ENCODE results near the gene LRBA.

Gene LRBA

DNA sequence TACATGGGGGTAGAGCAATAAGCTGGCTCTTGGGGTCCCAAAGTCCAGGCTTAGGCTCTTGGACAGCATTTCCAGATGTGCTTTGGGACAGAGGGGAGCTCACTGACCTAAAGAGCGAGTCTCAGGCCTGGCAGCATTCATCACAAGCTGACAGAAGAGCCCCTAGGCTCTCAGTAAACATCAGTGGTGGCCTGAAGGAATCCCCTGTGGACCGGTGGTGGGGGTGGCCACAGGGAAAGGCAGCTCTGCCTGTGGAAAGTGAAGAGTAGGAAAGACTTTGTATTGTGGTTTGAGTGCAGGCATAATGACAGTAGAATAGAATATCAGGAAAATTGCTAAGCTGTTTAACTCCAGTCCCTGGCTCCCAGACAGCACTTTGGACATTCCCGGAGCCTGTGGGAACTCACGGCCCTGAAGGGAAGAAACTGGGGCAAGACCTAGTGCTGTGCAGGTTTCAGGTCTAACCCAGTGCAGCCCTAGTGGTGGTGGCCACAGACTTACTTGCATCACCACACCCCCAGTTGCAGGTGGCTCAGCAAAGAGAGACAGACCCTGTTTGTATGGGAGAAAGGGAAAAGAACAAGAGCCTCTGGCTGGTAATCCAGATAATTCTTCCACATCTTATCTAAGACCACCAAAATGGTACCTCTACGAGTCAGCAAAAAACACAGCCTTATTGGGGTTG lies 291.2 kb downstream of the LRBA start:
- DNase-seq (ENCODE audit: low read depth), result no peak

DNA sequence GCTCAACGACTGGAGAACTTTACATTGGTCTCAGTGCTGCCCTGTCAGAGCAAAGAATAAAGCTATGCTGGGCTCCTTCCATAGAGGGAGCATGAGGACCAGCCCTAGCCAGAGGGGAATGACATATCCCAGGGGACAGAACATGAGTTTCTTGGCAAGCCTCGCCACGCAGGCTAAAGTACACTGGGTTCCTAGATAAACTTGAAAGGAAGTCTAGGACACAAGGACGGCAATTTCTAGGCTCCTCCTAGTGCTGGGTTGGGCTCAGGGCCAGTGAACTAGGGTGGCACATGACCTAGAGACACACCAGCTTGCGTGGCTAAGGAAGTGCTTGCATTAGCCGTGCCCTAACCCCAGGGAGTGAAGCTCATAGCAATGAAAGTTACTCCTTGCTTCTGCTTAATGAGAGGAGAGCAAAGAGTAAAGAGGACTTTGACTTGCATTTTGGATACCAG lies 292.1 kb downstream of the LRBA start:
- DNase-seq (ENCODE audit: low read depth), result no peak

GRCh38 chr4:150720973-150721518 lies 294.0 kb downstream of the LRBA start:
- no peak for DNase-seq (ENCODE audit: low read depth)

DNA sequence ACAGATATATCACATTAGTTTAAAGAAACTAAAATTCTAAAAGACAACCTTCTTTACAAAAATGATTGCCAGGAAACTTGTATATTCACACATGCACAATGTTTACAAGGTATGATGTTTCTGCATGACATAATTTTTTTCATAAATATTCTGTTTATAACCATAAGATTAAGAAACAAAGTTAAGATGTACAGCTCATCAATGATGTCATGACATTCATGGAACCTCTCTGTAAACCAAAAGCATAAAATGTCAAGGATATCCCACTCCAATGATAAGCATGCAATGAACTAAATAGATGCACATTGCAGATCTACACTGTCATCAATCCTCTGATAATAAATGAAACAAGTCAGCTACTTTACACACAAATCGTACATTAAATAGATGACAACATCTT lies 297.1 kb downstream of the LRBA start:
- DNase-seq (ENCODE audit: low read depth), result no peak

GRCh38 chr4:150714462-150715438 lies 300.3 kb downstream of the LRBA start:
- no peak for DNase-seq (ENCODE audit: low read depth)

DNA sequence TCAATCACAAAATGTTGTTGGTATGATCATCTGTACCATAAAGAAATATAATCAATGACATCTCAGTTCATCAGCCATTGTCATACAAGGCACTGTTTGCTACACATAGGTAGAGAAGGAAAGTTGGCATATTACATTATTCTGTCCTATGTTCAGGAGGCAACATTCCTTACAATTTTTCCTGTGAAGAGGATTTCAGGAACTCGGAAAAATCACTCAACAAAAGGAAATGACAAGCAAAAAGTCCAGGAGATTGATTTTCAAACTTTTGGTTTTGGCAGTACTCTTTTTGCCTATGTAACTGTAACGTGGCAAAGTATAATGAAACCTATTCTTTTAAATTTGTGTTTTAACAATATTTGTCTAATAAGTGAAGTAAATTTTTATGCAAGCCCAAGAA lies 301.8 kb downstream of the LRBA start:
- DNase-seq (ENCODE audit: low read depth), result no peak

DNA sequence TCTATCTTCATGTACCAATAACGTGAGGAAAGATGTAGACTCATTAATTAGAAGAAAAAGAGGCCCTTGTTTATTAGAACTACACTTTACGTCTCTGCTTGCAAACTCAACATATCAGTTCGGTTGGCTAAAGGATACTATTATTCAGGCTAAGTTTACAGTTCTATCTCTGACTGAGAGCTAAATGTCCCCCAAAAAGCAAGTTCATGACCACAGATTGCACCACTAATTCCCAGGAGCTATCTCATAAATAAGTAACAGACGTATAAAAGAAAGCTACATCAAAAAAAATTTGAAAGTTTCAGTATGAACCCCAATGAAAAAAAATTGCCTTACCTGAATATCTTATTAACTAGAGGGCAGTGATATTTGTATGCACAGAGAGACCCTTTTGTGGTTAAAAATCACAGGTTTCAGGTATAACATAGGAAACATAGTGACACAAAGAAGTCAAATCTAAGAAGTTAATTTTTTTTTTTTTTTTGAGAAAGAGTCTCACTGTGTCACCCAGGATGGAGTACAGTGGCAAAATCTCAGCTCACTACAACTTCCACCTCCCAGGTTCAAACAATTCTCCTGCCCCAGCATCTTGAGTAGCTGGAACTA lies 304.2 kb downstream of the LRBA start:
- no peak for DNase-seq (ENCODE audit: low read depth)

- no peak for DNase-seq (ENCODE audit: low read depth)
These were observed 307.1 kb downstream of the LRBA start for GRCh38 chr4:150708004-150708403.

DNA sequence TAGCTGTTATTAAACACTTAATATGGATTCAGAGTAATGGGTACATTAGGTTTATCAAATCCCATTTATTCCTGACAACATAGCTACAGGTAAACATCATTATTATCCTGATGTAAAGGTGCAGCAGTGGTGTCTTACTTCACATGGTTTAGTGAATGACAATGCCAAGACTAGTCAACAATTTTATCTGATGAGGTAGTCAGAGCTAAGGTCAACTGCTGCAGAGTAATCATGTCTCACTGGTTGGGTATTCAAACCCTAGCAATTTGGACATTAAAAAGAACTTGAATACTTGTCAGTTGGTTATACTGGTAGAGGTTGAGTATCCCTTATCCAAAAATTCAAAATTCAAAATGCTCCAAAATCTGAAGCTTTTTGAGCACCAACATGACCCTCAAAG lies 315.5 kb downstream of the LRBA start:
- no peak for DNase-seq (ENCODE audit: low read depth)

- no peak for DNase-seq (ENCODE audit: low read depth)
These were observed 319.9 kb downstream of the LRBA start for GRCh38 chr4:150695162-150695561.

GRCh38 chr4:150694438-150694837 lies 320.6 kb downstream of the LRBA start:
- no peak for DNase-seq (ENCODE audit: low read depth)

- DNase-seq (ENCODE audit: low read depth), result no peak
These were observed 331.2 kb downstream of the LRBA start for GRCh38 chr4:150683775-150684350.

- no peak for DNase-seq (ENCODE audit: low read depth)
These were observed 333.0 kb downstream of the LRBA start for GRCh38 chr4:150682126-150682525.

GRCh38 chr4:150681063-150681462 lies 334.0 kb downstream of the LRBA start:
- no peak for DNase-seq (ENCODE audit: low read depth)

- no peak for DNase-seq (ENCODE audit: low read depth)
These were observed 334.4 kb downstream of the LRBA start for GRCh38 chr4:150680651-150681050.

GRCh38 chr4:150679765-150680343 lies 335.2 kb downstream of the LRBA start:
- no peak for DNase-seq (ENCODE audit: low read depth)

DNA sequence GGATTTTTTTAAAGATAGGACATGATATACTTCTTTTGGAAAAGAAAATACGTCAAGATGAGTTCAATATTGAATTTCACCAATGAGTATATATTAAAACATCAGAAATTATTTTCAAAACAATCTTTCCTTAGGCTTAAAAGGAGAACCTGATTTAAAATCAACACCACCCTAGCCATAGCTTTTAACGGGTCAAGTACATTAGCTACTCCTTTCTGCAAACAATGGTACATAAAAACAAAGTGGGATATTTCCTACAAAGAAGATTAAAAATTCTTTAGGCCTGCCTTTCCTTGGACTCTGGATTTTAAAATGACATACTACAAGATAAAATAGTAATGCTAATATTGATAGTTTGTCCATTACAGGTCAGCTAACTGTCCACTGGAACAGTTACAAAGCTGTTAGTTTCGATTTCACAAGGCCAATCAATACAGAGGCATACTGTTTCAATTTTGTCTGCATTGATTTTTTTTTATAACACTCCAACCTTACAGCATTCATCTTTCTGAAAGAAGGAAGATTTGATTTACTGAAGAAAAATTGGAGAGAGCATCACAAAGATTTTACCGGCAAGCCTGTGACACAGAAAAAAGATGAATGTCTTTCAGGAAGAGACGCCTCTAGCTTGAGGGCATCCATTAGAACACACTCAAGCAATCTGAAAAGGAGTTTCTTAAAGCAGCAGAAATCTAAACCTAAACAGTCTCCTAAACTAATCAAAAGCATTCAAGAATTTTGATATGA lies 335.9 kb downstream of the LRBA start:
- no peak for DNase-seq (ENCODE audit: low read depth)

DNA sequence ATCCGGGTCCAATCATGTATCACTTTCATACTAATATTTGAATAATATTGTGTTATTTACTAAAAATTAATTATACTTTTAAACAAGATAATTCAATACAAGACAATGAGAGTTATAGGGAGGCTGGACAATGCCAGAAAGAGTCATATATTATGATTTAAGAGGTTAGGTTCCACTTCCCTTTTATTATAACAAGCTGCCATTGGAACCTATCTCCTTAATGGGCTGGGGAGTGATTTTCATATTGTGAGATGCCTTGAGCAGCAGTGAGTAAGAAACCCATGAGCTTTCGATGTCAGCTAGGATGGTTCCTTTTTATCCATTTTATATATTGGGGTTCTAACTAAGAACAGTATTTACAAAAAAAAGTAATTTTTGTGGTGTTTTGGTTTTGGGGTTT lies 341.3 kb downstream of the LRBA start:
- DNase-seq (ENCODE audit: low read depth), result no peak

DNA sequence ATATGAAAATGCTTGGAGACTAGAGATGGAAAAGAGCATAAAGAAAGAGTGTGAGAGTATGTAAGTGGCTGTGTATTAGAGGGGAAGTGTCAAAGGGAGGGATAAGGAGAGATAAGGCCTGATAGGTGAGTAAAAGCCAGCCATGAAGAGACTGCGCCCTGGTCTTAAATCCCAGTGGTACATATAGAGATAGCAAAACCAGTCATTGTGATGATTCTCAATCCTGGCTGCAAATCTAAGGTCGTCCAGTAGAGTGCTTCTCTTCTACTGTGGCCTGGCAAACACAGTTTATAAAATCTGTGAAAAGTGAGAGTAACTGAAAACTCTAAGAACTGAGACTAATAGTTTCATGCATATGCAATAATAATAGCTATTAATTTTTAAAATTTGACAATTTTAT lies 346.3 kb downstream of the LRBA start:
- DNase-seq (ENCODE audit: low read depth), result no peak

- no peak for DNase-seq (ENCODE audit: low read depth)
These were observed 350.1 kb downstream of the LRBA start for GRCh38 chr4:150664935-150665334.

DNA sequence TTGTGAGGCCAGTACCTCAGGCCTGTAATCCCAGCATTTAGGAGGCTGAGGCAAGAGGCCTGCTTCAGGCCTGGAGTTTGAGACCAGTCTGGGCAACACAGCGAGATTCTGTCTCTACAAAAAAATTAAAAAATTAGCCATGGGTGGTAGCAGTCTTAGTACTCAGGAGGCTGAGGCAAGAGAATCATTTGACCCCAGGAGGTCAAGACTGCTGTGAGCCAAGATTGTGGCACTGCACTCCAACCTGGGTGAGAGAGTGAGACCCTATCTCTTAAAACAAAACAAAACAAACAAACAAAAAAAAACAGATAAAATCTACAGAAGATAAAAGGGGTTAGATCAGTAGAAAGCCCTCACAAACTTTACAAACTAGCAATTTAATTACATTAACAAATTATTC lies 352.4 kb downstream of the LRBA start:
- DNase-seq (ENCODE audit: low read depth), result no peak
